Stomach (tissue), 9 donors: ENCODE results near the gene FSTL5. TPM values are rescaled to one million over a fixed set of nuclear protein-coding genes. Genes with fewer than 3 reads are reported as not detected.

Experiments used
- DNase-seq, 2 donors: peaks; one replicate each; pipeline versions ENCODE4 v3.0.0 to v3.0.0-alpha.2; 2013 to 2019
- H3K27ac ChIP-seq, 5 donors: fragments of 200-600 bp in 4 of 5; sonication (generic) in 4 of 5; one replicate each; pipeline ENCODE4 v1.5.1; 2013 to 2019; ENCODE audit warnings: mild to moderate bottlenecking in 1 of 5, moderate library complexity in 1 of 5
- H3K27me3 ChIP-seq, 3 donors: fragments of 200-600 bp; sonication (generic); one replicate each; pipeline ENCODE4 v1.5.1; 2017 to 2019; ENCODE audit warnings: mixed run types in 1 of 3
- H3K36me3 ChIP-seq, 4 donors: fragments of 200-600 bp; sonication (generic); 1 replicate in 3 of 4; 2 replicates in 1 of 4; pipeline ENCODE4 v1.5.1; 2016 to 2019
- H3K4me1 ChIP-seq, 4 donors: fragments of 200-600 bp; sonication (generic); one replicate each; pipeline ENCODE4 v1.5.1; 2016 to 2019
- H3K4me3 ChIP-seq, 4 donors: fragments of 200-600 bp; sonication (generic) in 3 of 4; one replicate each; pipeline ENCODE4 v1.5.1; 2016 to 2019; ENCODE audit warnings: mild to moderate bottlenecking in 1 of 4
- H3K9me3 ChIP-seq, 4 donors: fragments of 200-600 bp; sonication (generic); one replicate each; pipeline ENCODE4 v1.5.1; 2016 to 2019
- EP300 ChIP-seq: sonication (generic); formaldehyde crosslinking; IDR thresholded peaks from one replicate; pipeline ENCODE4 v1.6.1; 2017; ENCODE audit warnings: antibody characterized with exemption
- POLR2A ChIP-seq, 4 donors: fragments of 450-650 bp; IDR thresholded peaks; one replicate each; pipeline ENCODE4 v1.6.1; 2016; ENCODE audit warnings: antibody characterized with exemption in 4 of 4, control low read depth in 2 of 4, mild to moderate bottlenecking in 1 of 4, moderate library complexity in 1 of 4
- POLR2AphosphoS5 ChIP-seq, 3 donors: sonication (generic); formaldehyde crosslinking; IDR thresholded peaks; one replicate each; pipeline ENCODE4 v1.6.1; 2016; ENCODE audit warnings: antibody characterized with exemption in 3 of 3
- WGBS, 5 donors: extraction: QIAGEN DNeasy Blood & Tissue Kit in 3 of 5; methylation state at CpG; one replicate each; pipeline versions ENCODE4 v1.1.5 to v1.1.7; 2013 to 2018; 5-methylcytosine and 5-hydroxymethylcytosine counted together
- intact Hi-C: fragments of 100-400 bp; cut with DNase I; formaldehyde crosslinking; loops from one replicate; pipeline ENCODE4 v1.15.1; 2023; ENCODE audit warnings: low total_unique reads
- polyA plus RNA-seq, 3 donors: library from polyadenylated mRNA; stranded (reverse); fragments of 200-250 nt; gene quantifications; one replicate each; pipeline ENCODE4 v1.2.3, GENCODE V29; 2013
- total RNA-seq, 5 donors: library from RNA; depleted of rRNA; stranded (reverse); fragments of >200 nt; gene quantifications; one replicate each; pipeline versions ENCODE4 v1.1.0 to v1.2.3, GENCODE V29; 2014 to 2016
- TF ChIP-seq, protein P1 (sequence below), 7 experiments: fragments of 450-650 bp in 4 of 7; fragments of 200-600 bp in 3 of 7; sonication (generic) in 3 of 7; IDR thresholded peaks; one replicate each; pipeline ENCODE4 v1.5.1; 2016 to 2019; ENCODE audit warnings: antibody characterized with exemption in 7 of 7, control low read depth in 2 of 7, mild to moderate bottlenecking in 1 of 7
- donor health status: healthy with polysubstance abuse.
- donor health status: Bipolar disorder and iron deficiency.
- donor health status: healthy.

Gene FSTL5
- total and polyA plus RNA-seq, 8 donors = 4.6 TPM; not detected in 7

DNA sequence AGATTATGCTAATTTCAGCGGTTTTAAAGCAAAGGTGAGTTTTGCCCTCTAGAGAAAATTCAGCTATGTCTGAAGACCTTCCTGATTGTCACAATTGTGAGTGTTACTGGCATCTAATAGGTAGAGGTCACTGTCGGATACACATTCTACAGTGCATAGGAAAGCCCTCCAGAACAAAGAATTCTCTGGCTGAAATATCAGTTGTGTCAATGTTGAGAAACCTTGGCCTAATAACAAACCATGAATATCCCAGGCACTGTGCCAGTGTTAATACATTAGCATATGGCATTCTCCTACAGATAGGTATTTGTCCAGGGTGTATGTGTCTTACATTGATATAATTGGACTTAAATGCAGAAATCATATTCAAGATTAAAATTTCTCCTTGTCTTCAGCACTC lies 294.3 kb downstream of the FSTL5 start:
- Histone ChIP-seq H3K4me3 (no peak overlapping the region), H3K4me1 (no peaks in the 10 kb centered on the region), H3K27ac (no peak overlapping the region), H3K9me3 (no peaks in the 10 kb centered on the region), H3K27me3 (no peaks in the 10 kb centered on the region), H3K36me3 (no peaks in the 10 kb centered on the region)
- DNase-seq = no peak
- intact Hi-C loops = no loop called here
- WGBS, 5 donors = 64 to 76% (median 70%) methylated on average over 2 of the region's 2 CpGs
- TF ChIP-seq POLR2A (IDR thresholded peaks at IDR 0.05) (no peak), POLR2AphosphoS5 (IDR thresholded peaks at IDR 0.05) (no peak), EP300 (no peak)
- TF ChIP-seq, protein P1, sequence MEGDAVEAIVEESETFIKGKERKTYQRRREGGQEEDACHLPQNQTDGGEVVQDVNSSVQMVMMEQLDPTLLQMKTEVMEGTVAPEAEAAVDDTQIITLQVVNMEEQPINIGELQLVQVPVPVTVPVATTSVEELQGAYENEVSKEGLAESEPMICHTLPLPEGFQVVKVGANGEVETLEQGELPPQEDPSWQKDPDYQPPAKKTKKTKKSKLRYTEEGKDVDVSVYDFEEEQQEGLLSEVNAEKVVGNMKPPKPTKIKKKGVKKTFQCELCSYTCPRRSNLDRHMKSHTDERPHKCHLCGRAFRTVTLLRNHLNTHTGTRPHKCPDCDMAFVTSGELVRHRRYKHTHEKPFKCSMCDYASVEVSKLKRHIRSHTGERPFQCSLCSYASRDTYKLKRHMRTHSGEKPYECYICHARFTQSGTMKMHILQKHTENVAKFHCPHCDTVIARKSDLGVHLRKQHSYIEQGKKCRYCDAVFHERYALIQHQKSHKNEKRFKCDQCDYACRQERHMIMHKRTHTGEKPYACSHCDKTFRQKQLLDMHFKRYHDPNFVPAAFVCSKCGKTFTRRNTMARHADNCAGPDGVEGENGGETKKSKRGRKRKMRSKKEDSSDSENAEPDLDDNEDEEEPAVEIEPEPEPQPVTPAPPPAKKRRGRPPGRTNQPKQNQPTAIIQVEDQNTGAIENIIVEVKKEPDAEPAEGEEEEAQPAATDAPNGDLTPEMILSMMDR (IDR thresholded peaks at IDR 0.05) = no peak

GRCh38 chr4:161856711-161857326 lies 307.0 kb downstream of the FSTL5 start:
- Histone ChIP-seq H3K27me3 (no peaks in the 10 kb centered on the region), H3K36me3 (no peaks in the 10 kb centered on the region), H3K9me3 (no peaks in the 10 kb centered on the region), H3K4me1 (no peaks in the 10 kb centered on the region), H3K4me3 (no peak overlapping the region), H3K27ac (no peak overlapping the region)
- intact Hi-C loops = no loop called here
- TF ChIP-seq EP300 = no peak
- TF ChIP-seq, protein P1 (IDR thresholded peaks at IDR 0.05) = no peak
- TF ChIP-seq POLR2AphosphoS5 (IDR thresholded peaks at IDR 0.05) = no peak
- no peak for DNase-seq
- WGBS, 5 donors = 70 to 89% (median 82%) methylated on average over 1 of the region's 1 CpG

GRCh38 chr4:161850631-161851030 lies 313.2 kb downstream of the FSTL5 start:
- Histone ChIP-seq H3K27ac (no peak overlapping the region), H3K27me3 (no peaks in the 10 kb centered on the region), H3K4me3 (no peak overlapping the region), H3K9me3 (peaks cover 0 to 9% (median 3%) of the 10 kb centered on the region in 4 donors), H3K36me3 (no peaks in the 10 kb centered on the region), H3K4me1 (no peaks in the 10 kb centered on the region)
- WGBS, 5 donors = 19 to 41% (median 24%) methylated on average over 1 of the region's 1 CpG
- intact Hi-C loops = no loop called here
- no peak for DNase-seq
- no peak for TF ChIP-seq EP300
- TF ChIP-seq, protein P1 (IDR thresholded peaks at IDR 0.05) = no peak
- no peak for TF ChIP-seq POLR2A (IDR thresholded peaks at IDR 0.05)
- no peak for TF ChIP-seq POLR2AphosphoS5 (IDR thresholded peaks at IDR 0.05)

GRCh38 chr4:161841759-161842158 lies 322.0 kb downstream of the FSTL5 start:
- no peak for DNase-seq
- peaks cover 0 to 4% (median 0%) of the 10 kb centered on the region in 4 donors for H3K9me3 ChIP-seq
- 82 to 87% (median 86%) methylated on average over 4 of the region's 4 CpGs for WGBS, 5 donors
- intact Hi-C loops = no loop called here
- H3K4me1 ChIP-seq = no peaks in the 10 kb centered on the region
- no peaks in the 10 kb centered on the region for H3K27me3 ChIP-seq
- no peak overlapping the region for H3K4me3 ChIP-seq
- no peak overlapping the region for H3K27ac ChIP-seq
- TF ChIP-seq POLR2A (IDR thresholded peaks at IDR 0.05) = no peak
- TF ChIP-seq, protein P1 (IDR thresholded peaks at IDR 0.05) = no peak
- H3K36me3 ChIP-seq = no peaks in the 10 kb centered on the region
